ENCODE results near the gene ABHD14A. TPM values are rescaled to one million over a fixed set of nuclear protein-coding genes. Genes with fewer than 3 reads are reported as not detected.

The ABHD14A gene
- total RNA-seq, 4 donors from 2014 or later: 20.1 to 52.7 (median 22.6) TPM

DNA sequence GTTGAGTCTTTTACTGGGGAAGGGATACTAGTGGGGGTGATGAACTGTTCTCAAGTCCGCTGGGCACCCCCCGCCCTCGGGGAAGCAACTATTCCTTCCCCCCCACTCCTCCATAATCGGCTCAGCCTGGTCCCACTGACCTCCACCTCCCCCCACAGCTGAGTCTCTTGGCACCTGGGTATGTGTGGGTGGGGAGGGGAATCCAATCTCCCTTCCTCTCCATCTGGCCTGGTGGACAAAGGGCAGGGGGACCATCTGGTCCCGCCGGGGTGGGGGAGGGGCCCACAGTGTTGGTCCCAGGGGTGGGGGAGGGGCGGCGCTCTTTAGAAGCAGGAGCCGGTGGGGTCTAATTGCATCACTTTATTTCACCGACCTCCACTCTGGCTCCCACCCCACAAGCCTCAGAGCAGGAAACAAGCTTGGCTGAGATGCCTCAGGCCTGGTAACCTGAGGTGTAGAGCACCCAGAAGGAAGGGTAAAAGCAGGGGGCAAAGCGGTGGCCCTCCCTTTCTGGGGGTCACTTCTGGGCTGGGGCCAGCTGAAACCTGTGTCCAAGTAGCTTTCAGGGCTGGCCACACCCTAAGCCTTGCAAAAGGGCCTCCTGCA, 6.6 kb upstream of the ABHD14A start:
- Histone ChIP-seq H3K27me3 (no peaks in the 10 kb centered on the region), H3K9me3 (no peaks in the 10 kb centered on the region), H3K4me3 (peak overlapping the region; percentile 44 to 99 (median 66)), H3K36me3 (peaks cover 0 to 8% (median 0%) of the 10 kb centered on the region in 3 donors), H3K4me1 (peaks cover 0 to 69% (median 35%) of the 10 kb centered on the region in 4 donors), H3K27ac (peak overlapping the region; percentile 94 to 99 (median 96))
- no peak for DNase-seq (ENCODE audit: low spot score in 2 of 2)
- TF ChIP-seq POLR2A (IDR thresholded peaks at IDR 0.05): no peak
- 7 to 27% methylated on average over 3 to 9 of the region's 11 CpGs for WGBS, 2 donors

DNA sequence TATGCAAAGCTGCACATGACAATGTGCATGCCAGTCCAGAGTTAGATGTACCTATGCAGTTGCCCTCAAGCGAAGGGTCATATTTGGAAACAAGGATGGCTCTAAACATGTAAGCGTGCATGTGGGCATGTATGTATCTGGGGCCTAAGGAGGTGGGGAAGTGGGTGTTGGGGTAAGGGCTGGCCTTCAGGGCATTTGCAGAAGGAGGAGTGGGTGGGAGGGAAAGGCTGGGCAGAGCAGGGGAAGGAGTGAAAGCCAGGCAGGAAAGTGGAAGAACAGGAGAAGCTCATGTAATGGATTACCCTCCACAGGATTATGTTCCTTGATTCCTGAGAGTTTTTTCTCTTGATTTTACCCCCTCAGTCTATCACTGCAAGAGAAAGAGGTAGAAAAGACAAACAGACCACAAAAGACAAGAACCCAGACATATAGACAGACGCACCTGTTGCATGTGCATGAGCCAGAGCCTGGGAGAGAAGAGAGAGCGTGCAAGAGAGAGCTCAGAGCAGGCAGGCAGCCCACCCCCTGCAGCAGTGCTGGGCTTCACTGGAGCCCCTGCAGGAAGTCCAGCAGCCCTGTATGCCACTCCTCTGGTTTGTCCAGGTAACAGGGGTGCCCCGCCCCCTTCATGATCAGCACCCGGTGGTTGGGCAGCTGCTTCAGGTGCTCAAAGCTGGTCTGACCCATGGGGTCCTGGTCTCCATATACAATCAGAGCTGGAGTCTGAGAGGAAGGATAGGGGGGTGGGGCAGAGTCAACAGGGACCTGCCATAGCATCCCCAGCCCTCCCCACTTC, 5.8 kb upstream of the ABHD14A start:
- H3K4me3 ChIP-seq: no peak overlapping the region
- H3K36me3 ChIP-seq: peaks cover 0 to 8% (median 0%) of the 10 kb centered on the region in 3 donors
- no peaks in the 10 kb centered on the region for H3K27me3 ChIP-seq
- DNase-seq (ENCODE audit: low spot score in 2 of 2): no peak
- TF ChIP-seq EP300 (IDR thresholded peaks at IDR 0.05) (no peak), POLR2A (IDR thresholded peaks at IDR 0.05) (no peak)
- TF ChIP-seq, protein P1, sequence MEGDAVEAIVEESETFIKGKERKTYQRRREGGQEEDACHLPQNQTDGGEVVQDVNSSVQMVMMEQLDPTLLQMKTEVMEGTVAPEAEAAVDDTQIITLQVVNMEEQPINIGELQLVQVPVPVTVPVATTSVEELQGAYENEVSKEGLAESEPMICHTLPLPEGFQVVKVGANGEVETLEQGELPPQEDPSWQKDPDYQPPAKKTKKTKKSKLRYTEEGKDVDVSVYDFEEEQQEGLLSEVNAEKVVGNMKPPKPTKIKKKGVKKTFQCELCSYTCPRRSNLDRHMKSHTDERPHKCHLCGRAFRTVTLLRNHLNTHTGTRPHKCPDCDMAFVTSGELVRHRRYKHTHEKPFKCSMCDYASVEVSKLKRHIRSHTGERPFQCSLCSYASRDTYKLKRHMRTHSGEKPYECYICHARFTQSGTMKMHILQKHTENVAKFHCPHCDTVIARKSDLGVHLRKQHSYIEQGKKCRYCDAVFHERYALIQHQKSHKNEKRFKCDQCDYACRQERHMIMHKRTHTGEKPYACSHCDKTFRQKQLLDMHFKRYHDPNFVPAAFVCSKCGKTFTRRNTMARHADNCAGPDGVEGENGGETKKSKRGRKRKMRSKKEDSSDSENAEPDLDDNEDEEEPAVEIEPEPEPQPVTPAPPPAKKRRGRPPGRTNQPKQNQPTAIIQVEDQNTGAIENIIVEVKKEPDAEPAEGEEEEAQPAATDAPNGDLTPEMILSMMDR (IDR thresholded peaks at IDR 0.05): no peak
- H3K4me1 ChIP-seq: peaks cover 0 to 64% (median 35%) of the 10 kb centered on the region in 4 donors
- peak overlapping the region in 2 of 4 donors; percentile 94 to 99 for H3K27ac ChIP-seq
- 82 to 84% methylated on average over 6 of the region's 6 CpGs for WGBS, 2 donors
- no peaks in the 10 kb centered on the region for H3K9me3 ChIP-seq

DNA sequence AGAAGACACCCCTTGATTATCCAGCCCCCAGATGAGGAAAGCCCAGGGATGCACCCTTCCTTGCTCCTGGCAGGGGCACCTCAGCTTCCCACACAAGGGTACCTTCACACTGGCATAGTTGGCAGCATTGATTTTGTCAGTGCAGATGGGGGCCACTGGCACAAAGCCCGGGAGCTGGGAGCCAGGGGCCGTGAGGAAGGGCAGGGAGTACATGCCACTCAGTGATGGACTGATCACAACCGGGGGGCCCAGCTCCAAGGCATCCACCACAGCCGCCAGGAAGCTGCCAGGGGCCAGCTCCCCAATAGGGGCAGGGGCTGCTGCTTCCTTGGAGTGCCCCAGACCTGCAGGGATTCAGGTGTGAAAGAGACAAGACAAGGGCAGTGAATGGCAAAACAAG, 5.0 kb upstream of the ABHD14A start:
- no peaks in the 10 kb centered on the region for H3K9me3 ChIP-seq
- WGBS, 2 donors: 74 to 80% methylated on average over 1 to 4 of the region's 4 CpGs
- H3K4me3 ChIP-seq: no peak overlapping the region
- peaks cover 0 to 64% (median 36%) of the 10 kb centered on the region in 4 donors for H3K4me1 ChIP-seq
- peaks cover 0 to 8% (median 0%) of the 10 kb centered on the region in 3 donors for H3K36me3 ChIP-seq
- no peak for DNase-seq (ENCODE audit: low spot score in 2 of 2)
- H3K27ac ChIP-seq: peak overlapping the region in 1 of 4 donors; percentile 99
- no peaks in the 10 kb centered on the region for H3K27me3 ChIP-seq
- TF ChIP-seq, protein P1 (IDR thresholded peaks at IDR 0.05): no peak
- TF ChIP-seq EP300 (IDR thresholded peaks at IDR 0.05) (no peak), POLR2A (IDR thresholded peaks at IDR 0.05) (no peak)

GRCh38 chr3:51970606-51971300, 4.1 kb upstream of the ABHD14A start:
- DNase-seq (ENCODE audit: low spot score in 2 of 2): no peak
- peak overlapping the region in 1 of 4 donors; percentile 99 for H3K27ac ChIP-seq
- WGBS, 2 donors: 91 to 98% methylated on average over 4 of the region's 6 CpGs
- no peaks in the 10 kb centered on the region for H3K9me3 ChIP-seq
- H3K27me3 ChIP-seq: no peaks in the 10 kb centered on the region
- peaks cover 0 to 8% (median 0%) of the 10 kb centered on the region in 3 donors for H3K36me3 ChIP-seq
- TF ChIP-seq EP300 (IDR thresholded peaks at IDR 0.05): no peak
- TF ChIP-seq POLR2A (IDR thresholded peaks at IDR 0.05): no peak
- TF ChIP-seq, protein P1 (IDR thresholded peaks at IDR 0.05): no peak
- H3K4me3 ChIP-seq: no peak overlapping the region
- peaks cover 0 to 63% (median 33%) of the 10 kb centered on the region in 4 donors for H3K4me1 ChIP-seq

DNA sequence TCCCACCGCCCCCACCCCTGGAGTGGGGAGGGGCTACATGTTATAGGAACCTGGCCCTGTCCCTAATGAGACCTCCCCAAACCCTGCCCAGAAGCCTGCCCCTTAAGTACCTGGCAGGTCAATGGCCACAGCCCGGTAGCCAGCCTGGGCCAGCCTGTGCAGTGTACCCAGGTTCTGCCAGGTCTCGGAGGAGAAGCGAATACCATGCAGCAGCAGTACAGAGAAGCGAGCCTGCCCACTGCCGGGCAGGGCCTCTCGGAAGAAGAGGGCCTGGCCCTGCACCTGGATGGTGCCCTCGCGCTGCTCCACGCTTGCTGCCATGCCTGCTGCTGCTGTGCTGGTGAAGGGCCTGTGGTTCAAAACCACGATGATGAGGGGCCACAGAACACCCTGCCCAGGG, 3.5 kb upstream of the ABHD14A start:
- WGBS, 2 donors: 85 to 89% methylated on average over 7 to 8 of the region's 11 CpGs
- Histone ChIP-seq H3K27ac (no peak overlapping the region), H3K36me3 (peaks cover 0 to 8% (median 0%) of the 10 kb centered on the region in 3 donors), H3K4me1 (peaks cover 0 to 63% (median 33%) of the 10 kb centered on the region in 4 donors), H3K4me3 (no peak overlapping the region), H3K9me3 (no peaks in the 10 kb centered on the region), H3K27me3 (no peaks in the 10 kb centered on the region)
- DNase-seq (ENCODE audit: low spot score in 2 of 2): no peak
- TF ChIP-seq POLR2A (IDR thresholded peaks at IDR 0.05): no peak
- TF ChIP-seq, protein P1 (IDR thresholded peaks at IDR 0.05): no peak
- no peak for TF ChIP-seq EP300 (IDR thresholded peaks at IDR 0.05)

All from tibial nerve (tissue), 4 donors.